Gastroesophageal sphincter (tissue), 4 donors: ENCODE measurements around the gene ZNF529. TPM values are rescaled to one million over a fixed set of nuclear protein-coding genes. Genes with fewer than 3 reads are reported as not detected.
"Not testable (repeated sequence)": the region's sequence is repeated elsewhere in the genome, so short reads cannot be mapped to it uniquely, and the experiment has no call there.

Experiments used
- ATAC-seq: fragments of 150-250 bp; one replicate; pipeline ENCODE4 v1.9.1; 2016; ENCODE audit warnings: mild to moderate bottlenecking, moderate library complexity
- H3K27ac ChIP-seq, 4 donors: fragments of 200-600 bp; sonication (generic) in 3 of 4; 1 replicate in 3 of 4; 2 replicates in 1 of 4; pipeline ENCODE4 v1.5.1; 2016 to 2019
- H3K27me3 ChIP-seq: fragments of 200-600 bp; sonication (generic); one replicate; pipeline ENCODE4 v1.5.1; 2019
- H3K36me3 ChIP-seq, 2 donors: fragments of 200-600 bp; sonication (generic); one replicate each; pipeline ENCODE4 v1.5.1; 2019; ENCODE audit warnings: control low read depth in 1 of 2
- H3K4me1 ChIP-seq, 3 donors: fragments of 200-600 bp; sonication (generic); 1 replicate in 2 of 3; 2 replicates in 1 of 3; pipeline ENCODE4 v1.5.1; 2016 to 2019; ENCODE audit warnings: control low read depth in 2 of 3
- H3K4me3 ChIP-seq, 2 donors: fragments of 200-600 bp; sonication (generic); one replicate each; pipeline ENCODE4 v1.5.1; 2019; ENCODE audit warnings: mild to moderate bottlenecking in 1 of 2, moderate library complexity in 1 of 2
- H3K9me3 ChIP-seq, 3 donors: fragments of 200-600 bp; sonication (generic); one replicate each; pipeline ENCODE4 v1.5.1; 2017 to 2019; ENCODE audit warnings: control low read depth in 2 of 3
- CTCF ChIP-seq, 4 experiments: fragments of 200-600 bp in 2 of 4; fragments of 450-650 bp in 2 of 4; sonication (generic) in 1 of 4; IDR thresholded peaks; one replicate each; pipeline ENCODE4 v1.5.1; 2017 to 2019; ENCODE audit warnings: antibody characterized with exemption in 4 of 4, mild to moderate bottlenecking in 2 of 4, moderate library complexity in 2 of 4
- EP300 ChIP-seq: sonication (generic); formaldehyde crosslinking; IDR thresholded peaks from one replicate; pipeline ENCODE4 v1.6.1; 2017; ENCODE audit warnings: antibody characterized with exemption, mild to moderate bottlenecking
- POLR2A ChIP-seq, 2 donors: fragments of 450-650 bp; IDR thresholded peaks; one replicate each; pipeline ENCODE4 v1.6.1; 2017; ENCODE audit warnings: antibody characterized with exemption in 2 of 2, mild to moderate bottlenecking in 2 of 2, moderate library complexity in 1 of 2
- POLR2AphosphoS5 ChIP-seq: sonication (generic); formaldehyde crosslinking; IDR thresholded peaks from one replicate; pipeline ENCODE4 v1.6.1; 2017; ENCODE audit warnings: antibody characterized with exemption
- WGBS, 2 donors: methylation state at CpG; one replicate each; pipeline ENCODE4 v1.1.5; 2018; ENCODE audit warnings: low coverage in 1 of 2; 5-methylcytosine and 5-hydroxymethylcytosine counted together
- total RNA-seq, 4 donors: library from RNA; depleted of rRNA; stranded (reverse); fragments of >200 nt; gene quantifications; one replicate each; pipeline ENCODE4 v1.1.0, GENCODE V29; 2016

Gene ZNF529
- 10 to 100 TPM; 13.2 to 25.2 (median 16.2) TPM for total RNA-seq

GRCh38 chr19:36573020-36573894, at the start of gene ZNF529:
TSS of gene ZNF529 (minus strand) at chr19:36573292. CDS start at chr19:36572346, 946 bp downstream.
- TF ChIP-seq CTCF (IDR thresholded peaks at IDR 0.05) (no peak), POLR2A (IDR thresholded peaks at IDR 0.05) (peak; percentile 49 to 50), EP300 (no peak), POLR2AphosphoS5 (peak; percentile 79)
- Histone ChIP-seq H3K27me3 (no peaks in the 10 kb centered on the region), H3K27ac (peak within 1 kb of the TSS; percentile 48 to 91 (median 89)), H3K4me1 (peaks cover 4 to 24% (median 6%) of the 10 kb centered on the region in 3 donors), H3K4me3 (peak within 1 kb of the TSS; percentile 81 to 82), H3K36me3 (peaks cover 4 to 62% of the 10 kb centered on the region in 2 donors), H3K9me3 (peaks cover 0 to 22% (median 0%) of the 10 kb centered on the region in 3 donors)
- ATAC-seq, result peak; percentile 97
- 0% methylated on average over 10 to 14 of the region's 66 CpGs for WGBS, 2 donors

- Histone ChIP-seq H3K36me3 (peaks cover 0 to 34% of the 10 kb centered on the region in 2 donors), H3K4me1 (peaks cover 0 to 22% (median 6%) of the 10 kb centered on the region in 3 donors), H3K9me3 (peaks cover 0 to 3% (median 0%) of the 10 kb centered on the region in 3 donors), H3K27ac (peak overlapping the region in 3 of 4 donors; percentile 88 to 90 (median 90)), H3K27me3 (no peaks in the 10 kb centered on the region), H3K4me3 (peak overlapping the region; percentile 55 to 85)
- TF ChIP-seq POLR2A (IDR thresholded peaks at IDR 0.05), result no peak
- TF ChIP-seq CTCF (IDR thresholded peaks at IDR 0.05), result no peak
- no peak for TF ChIP-seq EP300
- TF ChIP-seq POLR2AphosphoS5, result no peak
- ATAC-seq, result no peak
- WGBS, 2 donors, result 0% methylated on average over 1 of the region's 1 CpG; no CpG with 5 or more reads in 1 of the 2 donors
These were observed 32.9 kb upstream of the ZNF529 start for GRCh38 chr19:36605877-36606478.

GRCh38 chr19:36605101-36605876, 32.2 kb upstream of the ZNF529 start, which contains the start of gene ZNF382:
TSS of gene ZNF382 (plus strand) at chr19:36605313. CDS start at chr19:36609915, 4,602 bp downstream.
- Histone ChIP-seq H3K27ac (peak within 1 kb of the TSS; percentile 17 to 90 (median 89)), H3K4me3 (peak within 1 kb of the TSS; percentile 55 to 85), H3K27me3 (no peaks in the 10 kb centered on the region), H3K9me3 (no peaks in the 10 kb centered on the region), H3K36me3 (peaks cover 0 to 27% of the 10 kb centered on the region in 2 donors), H3K4me1 (peaks cover 0 to 22% (median 6%) of the 10 kb centered on the region in 3 donors)
- ATAC-seq, result peak; percentile 89
- 7% methylated on average over 5 of the region's 73 CpGs; no CpG with 5 or more reads in 1 of the 2 donors for WGBS, 2 donors
- TF ChIP-seq POLR2AphosphoS5, result peak; percentile 29
- TF ChIP-seq POLR2A (IDR thresholded peaks at IDR 0.05), result peak; percentile 34 to 41
- TF ChIP-seq EP300, result no peak

- TF ChIP-seq POLR2AphosphoS5 (no peak), POLR2A (IDR thresholded peaks at IDR 0.05) (no peak), CTCF (IDR thresholded peaks at IDR 0.05) (no peak), EP300 (no peak)
- H3K36me3 ChIP-seq, result peaks cover 0 to 21% of the 10 kb centered on the region in 2 donors
- 0% methylated on average over 1 of the region's 21 CpGs; no CpG with 5 or more reads in 1 of the 2 donors for WGBS, 2 donors
- H3K27ac ChIP-seq, result peak overlapping the region; percentile 17 to 90 (median 89)
- ATAC-seq, result peak; percentile 73
- H3K4me3 ChIP-seq, result peak overlapping the region; percentile 55 to 85
- no peaks in the 10 kb centered on the region for H3K27me3 ChIP-seq
- peaks cover 0 to 22% (median 6%) of the 10 kb centered on the region in 3 donors for H3K4me1 ChIP-seq
- H3K9me3 ChIP-seq, result no peaks in the 10 kb centered on the region
These were observed 31.6 kb upstream of the ZNF529 start for GRCh38 chr19:36604656-36605100.

GRCh38 chr19:36602681-36603080, 29.6 kb upstream of the ZNF529 start:
- ATAC-seq, H3K27ac ChIP-seq, H3K9me3 ChIP-seq, H3K27me3 ChIP-seq, H3K4me3 ChIP-seq, H3K36me3 ChIP-seq: not testable (repeated sequence)
- peaks cover 0 to 22% (median 6%) of the 10 kb centered on the region in 3 donors for H3K4me1 ChIP-seq
- WGBS, 2 donors, result 91 to 100% methylated on average over 3 to 10 of the region's 10 CpGs
